HG03066 (cell line): ENCODE results near the gene ADAM17.

Experiments used
- ATAC-seq: cut with Tn5 transposase; IDR thresholded peaks from one replicate; pipeline ENCODE4 v1.9.1; 2021; ENCODE audit warnings: low read depth; ENCODE audit not compliant: unreplicated experiment

ADAM17 gene

GRCh38 chr2:9570182-9571060, 14.8 kb upstream of the ADAM17 start:
- ATAC-seq = no peak

DNA sequence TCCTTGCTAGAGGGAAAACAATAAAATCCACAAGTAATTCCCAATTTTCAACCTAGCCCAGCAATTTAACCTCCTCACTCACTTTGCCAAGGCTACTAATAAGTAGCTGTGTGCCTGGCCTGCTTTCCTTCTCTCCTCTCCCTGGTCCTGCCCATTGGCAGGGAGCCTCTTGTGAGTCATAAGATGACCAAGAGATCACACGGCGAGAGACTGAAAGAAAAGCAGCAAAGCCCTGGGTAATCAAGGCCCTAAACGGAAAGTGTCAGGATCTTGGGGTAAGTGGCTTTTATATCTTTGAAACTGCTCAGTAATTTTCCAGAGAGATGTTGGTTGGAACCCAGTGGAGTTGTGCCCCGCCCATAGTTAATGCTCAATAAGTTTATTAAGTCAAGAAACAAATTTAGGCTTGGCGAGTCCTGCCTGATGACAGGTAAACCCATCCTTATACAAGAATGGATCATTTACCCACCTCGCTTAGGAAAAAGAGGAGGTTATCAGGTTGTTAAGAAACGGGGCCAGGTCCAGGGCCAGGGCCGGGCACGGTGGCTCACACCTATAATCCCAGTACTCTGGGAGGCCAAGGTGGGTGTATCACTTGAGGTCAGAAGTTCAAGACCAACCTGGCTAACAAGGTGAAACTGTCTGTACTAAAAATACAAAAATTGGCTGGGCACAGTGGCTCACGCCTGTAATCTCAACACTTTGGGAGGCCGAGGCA, 10.0 kb upstream of the ADAM17 start:
- no peak for ATAC-seq

DNA sequence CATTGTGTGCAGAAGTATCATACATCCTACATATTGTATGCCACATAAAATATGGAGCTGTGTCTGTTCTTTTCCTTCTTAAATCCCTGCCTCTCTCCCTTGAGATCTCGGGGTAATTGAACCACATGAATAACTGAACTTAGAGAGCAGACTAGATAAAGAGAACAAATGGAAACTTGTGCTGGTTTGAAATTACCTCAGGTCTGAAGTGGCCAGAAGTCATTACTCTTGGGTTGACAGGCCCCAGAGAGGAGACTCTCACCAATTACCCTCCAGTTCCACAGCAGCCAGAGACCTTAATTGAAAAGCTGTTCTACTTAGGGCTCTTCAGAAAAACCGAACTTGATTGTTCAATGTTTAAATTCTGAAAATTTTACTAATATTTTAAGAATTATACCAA, 5.0 kb upstream of the ADAM17 start:
- ATAC-seq = no peak

GRCh38 chr2:9558948-9559381, 3.3 kb upstream of the ADAM17 start:
- no peak for ATAC-seq

DNA sequence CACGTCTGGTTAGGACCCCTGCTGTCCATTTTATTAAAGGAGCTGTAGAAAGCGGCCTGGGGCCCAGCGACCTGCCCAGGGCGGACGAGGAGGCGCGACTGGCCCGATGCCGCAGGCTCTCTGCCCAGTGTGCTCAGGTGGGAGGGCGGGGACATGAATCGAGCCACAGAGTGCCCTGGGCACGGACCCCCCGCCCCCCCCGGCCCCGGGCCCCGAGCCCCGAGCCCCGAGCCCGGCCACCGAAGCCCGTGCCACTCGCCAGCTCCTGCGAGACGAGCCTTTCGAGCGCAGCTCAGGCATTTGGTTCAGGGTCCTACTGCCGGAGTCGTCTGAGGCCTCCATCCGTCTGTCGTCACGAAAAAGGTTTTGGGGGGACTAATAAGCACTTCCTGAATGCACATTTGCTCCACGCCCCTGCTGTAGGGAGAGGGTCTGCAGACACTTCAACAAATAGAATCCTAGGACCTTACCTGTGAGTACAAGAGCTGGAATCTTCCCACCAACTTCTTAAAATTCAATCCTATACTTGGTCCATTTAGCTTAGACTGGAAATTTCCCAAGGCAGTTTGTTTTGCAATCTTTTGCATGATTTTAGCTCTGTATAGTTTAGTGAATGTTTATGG, 602 bp upstream of the ADAM17 start:
- peak; percentile 23 for ATAC-seq

DNA sequence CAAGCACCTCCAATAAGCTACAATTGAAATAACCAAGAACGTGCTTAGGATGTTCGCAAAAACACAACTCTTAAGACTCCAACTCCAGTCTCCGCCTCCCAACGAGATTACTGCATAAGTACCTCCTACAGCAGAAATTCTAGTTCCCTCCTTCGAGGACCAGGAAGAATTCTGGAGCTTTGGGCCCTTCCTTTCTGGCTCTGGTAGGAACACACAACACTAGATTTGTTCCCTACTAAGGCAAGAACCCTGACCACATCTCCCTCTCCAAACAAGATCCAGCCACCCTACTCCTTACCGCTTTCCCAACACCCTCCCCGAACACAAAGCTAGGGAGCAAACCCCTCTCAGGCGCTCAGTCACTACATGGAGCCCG, 721 bp downstream of the ADAM17 start:
- no peak for ATAC-seq

- ATAC-seq = no peak
These were observed 3.1 kb downstream of the ADAM17 start for GRCh38 chr2:9552219-9553178.

DNA sequence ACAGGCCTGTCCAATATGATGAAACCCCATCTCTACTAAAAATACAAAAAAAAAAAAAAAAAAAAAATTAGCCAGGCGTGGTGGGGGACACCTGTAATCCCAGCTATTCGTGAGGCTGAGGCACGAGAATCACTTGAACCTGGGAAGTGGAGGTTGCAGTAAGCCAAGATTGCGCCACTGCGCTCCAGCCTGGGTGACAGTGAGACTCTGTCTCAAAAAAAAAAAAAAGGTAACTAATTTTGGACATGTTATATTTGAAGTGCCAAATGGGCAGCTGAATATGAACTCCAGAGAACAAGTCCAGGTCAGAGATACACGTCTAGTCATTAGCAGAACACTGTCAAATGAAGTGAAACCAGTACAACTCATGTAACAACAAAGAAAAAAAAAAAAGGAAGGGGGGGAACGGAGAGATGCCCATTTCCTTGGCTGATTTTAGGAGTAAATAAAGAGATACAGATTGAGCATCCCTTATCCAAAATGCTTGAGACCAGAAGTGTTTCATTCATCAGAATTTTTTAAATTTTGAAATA, 4.7 kb downstream of the ADAM17 start:
- peak; percentile 13 for ATAC-seq

- no peak for ATAC-seq
These were observed 6.2 kb downstream of the ADAM17 start for GRCh38 chr2:9549420-9549819.

- ATAC-seq = peak; percentile 41
These were observed 7.1 kb downstream of the ADAM17 start for GRCh38 chr2:9548506-9548905.

- ATAC-seq = no peak
These were observed 8.2 kb downstream of the ADAM17 start for GRCh38 chr2:9547262-9547991.

- ATAC-seq = no peak
These were observed 10.1 kb downstream of the ADAM17 start for GRCh38 chr2:9545502-9545901.

GRCh38 chr2:9543557-9543956, 12.1 kb downstream of the ADAM17 start:
- ATAC-seq = no peak

DNA sequence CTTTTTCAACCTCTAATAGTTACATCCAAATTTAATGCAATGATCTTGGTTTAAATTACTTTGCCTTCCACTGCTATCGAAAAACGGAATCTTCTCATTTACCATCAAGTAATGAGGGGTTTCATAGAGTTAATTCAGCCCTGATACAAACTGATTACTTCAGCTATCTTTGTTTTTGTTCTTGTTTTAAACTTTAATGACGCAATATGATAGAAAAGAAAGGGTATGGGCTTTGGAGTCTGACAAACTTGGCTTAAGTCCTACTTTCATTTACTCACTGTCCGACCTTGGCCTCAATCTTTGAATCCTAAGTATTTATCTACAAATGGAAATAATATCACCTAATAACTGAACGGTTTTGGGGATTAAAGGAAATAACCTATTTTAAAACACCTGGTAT, 16.1 kb downstream of the ADAM17 start:
- no peak for ATAC-seq

DNA sequence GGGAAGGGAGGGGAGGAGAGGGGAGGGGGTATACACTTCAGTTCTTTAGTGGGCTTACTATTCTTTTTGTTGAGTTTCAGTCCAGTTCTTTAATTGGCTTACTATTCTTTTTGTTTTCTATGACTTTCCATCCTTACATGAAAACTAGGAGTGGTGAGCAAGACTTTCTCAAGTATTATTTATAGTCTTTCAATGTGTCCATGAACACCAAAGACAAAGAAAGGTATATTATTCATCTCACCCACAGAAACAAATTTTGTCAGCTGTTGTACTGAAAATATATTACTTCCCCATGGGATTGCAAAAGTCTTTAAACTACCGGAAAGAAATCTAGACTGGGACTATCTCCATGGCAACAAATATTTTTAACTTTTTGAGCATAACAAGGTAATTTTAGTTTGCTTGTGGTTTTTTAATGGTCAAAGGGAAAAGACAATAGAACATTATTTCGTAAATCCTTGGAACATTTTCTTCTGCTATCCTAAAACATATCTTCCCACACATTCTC, 17.6 kb downstream of the ADAM17 start:
- ATAC-seq = no peak

GRCh38 chr2:9536504-9536903, 19.1 kb downstream of the ADAM17 start:
- ATAC-seq = no peak

DNA sequence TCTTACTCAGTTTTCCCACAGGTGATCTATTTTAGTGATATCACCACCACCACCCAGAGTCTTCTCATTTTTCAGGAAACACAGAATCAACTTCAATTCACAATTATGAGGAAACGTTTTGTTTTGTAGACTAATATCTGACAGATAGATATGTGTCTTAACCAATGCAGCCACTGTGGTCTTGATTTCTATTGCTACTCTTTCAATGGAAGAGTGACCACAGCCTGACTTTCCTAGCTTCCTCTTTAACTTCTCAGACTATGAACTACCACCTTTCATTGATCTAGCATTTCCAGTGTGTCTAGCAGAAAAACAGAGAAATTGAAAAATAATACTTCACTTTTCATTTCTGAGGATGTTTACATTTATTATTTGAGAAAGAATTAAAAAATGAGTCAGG, 20.5 kb downstream of the ADAM17 start:
- no peak for ATAC-seq

- ATAC-seq = no peak
These were observed 22.0 kb downstream of the ADAM17 start for GRCh38 chr2:9533663-9534062.

- no peak for ATAC-seq
These were observed 23.2 kb downstream of the ADAM17 start for GRCh38 chr2:9532421-9532820.
